MV-4-11 (cell line): ENCODE measurements around the gene KCTD19.
"Not testable (repeated sequence)": the region's sequence is repeated elsewhere in the genome, so short reads cannot be mapped to it uniquely, and the experiment has no call there.

Source experiments
- DNase-seq: peaks from one replicate; lab custom pipeline; 2025; lab: John Stamatoyannopoulos, UW

KCTD19 gene

GRCh38 chr16:67326472-67327309 is at the start of gene KCTD19, which contains the start of gene LRRC36:
Gene KCTD19 (minus strand): TSS chr16:67326741. CDS start chr16:67326707, 34 bp downstream.
Gene LRRC36 (plus strand): TSS chr16:67326815. CDS start chr16:67326863, 48 bp downstream.
- DNase-seq: no peak

DNA sequence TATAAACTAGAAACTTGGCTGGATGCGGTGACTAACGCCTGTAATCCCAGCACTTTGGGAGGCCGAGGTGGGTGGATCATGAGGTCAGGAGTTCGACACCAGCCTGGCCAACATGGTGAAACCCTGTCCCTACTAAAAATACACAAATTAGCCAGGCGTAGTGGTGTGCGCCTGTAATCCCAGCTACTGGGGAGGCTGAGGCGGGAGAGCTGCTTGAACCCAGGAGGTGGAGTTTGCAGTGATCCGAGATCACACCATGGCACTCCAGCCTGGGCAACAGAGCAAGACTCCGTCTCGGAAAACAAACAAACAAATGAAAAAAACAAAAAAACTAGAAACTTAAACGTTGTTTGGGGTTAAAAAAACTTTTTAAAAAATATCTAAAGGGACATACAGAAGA is 49.5 kb upstream of the KCTD19 start:
- not testable (repeated sequence) for DNase-seq

DNA sequence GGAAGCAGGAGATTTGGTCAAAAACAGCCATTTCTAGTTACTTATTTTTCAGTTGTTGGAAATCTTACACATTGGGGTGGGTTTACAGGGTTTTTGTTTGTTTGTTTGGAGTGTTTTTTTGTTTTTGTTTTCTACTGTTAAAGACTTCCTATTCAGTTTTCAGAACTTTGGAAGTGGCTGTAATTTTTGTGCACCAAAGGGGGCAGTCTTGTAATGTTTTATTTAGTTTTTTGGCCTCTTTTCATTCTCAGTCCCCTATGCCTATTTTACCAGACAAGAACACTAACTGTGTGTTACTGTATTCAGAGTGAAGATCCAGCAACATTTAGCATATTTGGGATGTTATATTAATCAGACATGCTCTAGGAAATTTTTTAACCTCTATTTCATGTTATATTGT is 46.1 kb upstream of the KCTD19 start:
- peak; percentile 50 for DNase-seq

DNA sequence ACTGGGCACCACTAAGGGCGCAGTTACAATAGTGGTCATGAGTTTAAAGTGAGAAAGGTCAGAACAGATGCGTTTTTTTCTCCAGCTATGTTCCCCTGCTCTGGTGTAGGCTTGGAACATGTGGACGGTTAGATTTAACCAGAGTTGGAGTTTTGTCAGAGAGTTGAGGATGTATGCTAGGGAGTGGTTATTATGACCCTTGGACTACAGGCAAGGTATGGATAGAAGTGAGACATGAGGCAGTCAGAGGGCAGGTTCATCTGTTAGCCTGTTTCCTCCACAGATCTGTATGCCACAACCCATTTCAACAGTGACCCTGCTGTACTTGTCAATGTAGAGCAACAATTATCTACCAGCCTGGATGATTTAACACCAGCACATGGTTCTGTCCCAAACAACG is 44.1 kb upstream of the KCTD19 start:
- no peak for DNase-seq

GRCh38 chr16:67364600-67365235 is 38.2 kb upstream of the KCTD19 start:
- peak; percentile 73 for DNase-seq

DNA sequence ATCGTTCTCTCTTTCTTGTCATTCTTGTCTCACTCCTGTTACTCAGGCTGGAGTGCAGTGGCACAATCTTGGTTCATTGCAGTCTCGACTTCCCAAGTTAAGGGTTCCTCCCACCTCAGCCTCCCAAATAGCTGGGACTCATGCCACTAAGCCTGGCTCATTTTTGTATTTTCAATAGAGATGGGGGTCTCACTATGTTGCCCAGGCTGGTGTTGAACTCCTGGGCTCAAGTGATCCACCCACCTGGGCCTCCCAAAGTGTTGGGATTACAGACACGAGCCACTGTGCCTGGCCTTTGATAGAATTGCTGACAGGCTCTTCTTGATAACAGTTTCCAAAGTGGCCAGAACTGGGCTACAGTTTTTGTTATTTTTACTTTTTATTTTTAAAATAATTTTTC is 34.5 kb upstream of the KCTD19 start:
- no peak for DNase-seq

- DNase-seq: not testable (repeated sequence)
Measured at GRCh38 chr16:67359540-67360269, 33.2 kb upstream of the KCTD19 start.

GRCh38 chr16:67357561-67357960 is 31.0 kb upstream of the KCTD19 start:
- no peak for DNase-seq

- DNase-seq: no peak
Measured at GRCh38 chr16:67356396-67356795, 29.9 kb upstream of the KCTD19 start.

DNA sequence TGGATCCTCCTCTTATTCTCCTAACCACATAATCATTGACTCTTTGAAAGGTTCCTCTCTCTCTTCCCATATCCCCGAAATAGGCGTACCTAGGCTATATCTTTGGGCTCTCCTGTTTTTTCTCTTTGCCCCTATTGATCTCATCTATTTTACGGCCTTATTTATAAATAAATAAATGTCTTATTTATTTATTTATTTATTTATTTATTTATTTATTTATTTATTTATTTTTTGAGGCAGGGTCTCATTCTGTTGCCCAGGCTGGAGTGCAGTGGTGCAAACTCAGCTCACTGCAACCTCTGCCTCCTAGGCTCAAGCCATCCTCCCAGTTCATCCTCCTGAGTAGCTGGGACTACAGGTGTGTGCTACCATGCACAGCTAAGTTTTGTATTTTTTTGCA is 25.9 kb upstream of the KCTD19 start:
- not testable (repeated sequence) for DNase-seq

GRCh38 chr16:67350324-67350723 is 23.8 kb upstream of the KCTD19 start:
- DNase-seq: no peak

GRCh38 chr16:67349172-67349571 is 22.6 kb upstream of the KCTD19 start:
- DNase-seq: peak; percentile 16

GRCh38 chr16:67346341-67346740 is 19.8 kb upstream of the KCTD19 start:
- DNase-seq: no peak

GRCh38 chr16:67345401-67345800 is 18.9 kb upstream of the KCTD19 start:
- no peak for DNase-seq

DNA sequence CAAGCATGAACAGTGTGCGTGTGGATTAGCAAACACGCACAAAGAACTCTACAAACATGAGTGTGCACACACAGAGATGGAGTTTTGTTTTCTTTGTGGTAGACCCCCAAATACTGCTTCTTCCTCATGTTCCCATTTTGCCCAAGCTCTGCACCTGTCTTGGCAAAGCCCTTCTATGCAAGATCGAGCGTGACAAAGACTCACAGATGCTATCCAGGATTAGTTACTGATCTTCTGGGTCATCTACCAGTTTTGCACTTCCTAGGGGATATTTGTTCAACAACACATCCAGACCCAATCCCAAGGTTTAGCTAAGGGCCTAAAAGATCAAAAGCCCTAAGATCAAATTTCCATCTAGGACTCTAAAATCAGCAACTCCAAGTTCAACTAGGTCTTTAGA is 16.1 kb upstream of the KCTD19 start:
- no peak for DNase-seq

- no peak for DNase-seq
Measured at GRCh38 chr16:67341250-67341649, 14.7 kb upstream of the KCTD19 start.

DNA sequence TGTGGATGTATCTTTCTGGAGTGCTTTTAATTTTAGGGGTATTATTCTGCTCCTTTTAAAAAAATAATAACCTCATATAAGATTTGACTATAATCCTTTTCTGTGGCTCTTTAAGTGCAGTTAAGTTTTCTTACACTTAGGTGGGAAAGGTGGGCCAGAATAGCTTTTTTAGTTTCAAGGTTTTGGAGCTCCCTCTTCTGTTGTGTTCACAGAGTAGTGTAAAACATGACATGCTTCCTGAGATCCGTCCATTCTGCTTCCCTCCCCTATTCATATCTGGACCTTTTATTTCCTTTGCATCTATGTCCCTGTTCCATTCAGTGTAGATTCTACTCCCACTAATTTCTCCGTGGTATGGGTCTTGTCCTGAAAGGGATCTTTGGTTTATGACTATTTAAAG is 12.9 kb upstream of the KCTD19 start:
- DNase-seq: peak; percentile 27

GRCh38 chr16:67336648-67337047 is 10.1 kb upstream of the KCTD19 start:
- DNase-seq: no peak

- no peak for DNase-seq
Measured at GRCh38 chr16:67336116-67336515, 9.6 kb upstream of the KCTD19 start.

GRCh38 chr16:67333315-67333714 is 6.8 kb upstream of the KCTD19 start:
- no peak for DNase-seq

GRCh38 chr16:67329901-67330300 is 3.4 kb upstream of the KCTD19 start:
- no peak for DNase-seq

DNA sequence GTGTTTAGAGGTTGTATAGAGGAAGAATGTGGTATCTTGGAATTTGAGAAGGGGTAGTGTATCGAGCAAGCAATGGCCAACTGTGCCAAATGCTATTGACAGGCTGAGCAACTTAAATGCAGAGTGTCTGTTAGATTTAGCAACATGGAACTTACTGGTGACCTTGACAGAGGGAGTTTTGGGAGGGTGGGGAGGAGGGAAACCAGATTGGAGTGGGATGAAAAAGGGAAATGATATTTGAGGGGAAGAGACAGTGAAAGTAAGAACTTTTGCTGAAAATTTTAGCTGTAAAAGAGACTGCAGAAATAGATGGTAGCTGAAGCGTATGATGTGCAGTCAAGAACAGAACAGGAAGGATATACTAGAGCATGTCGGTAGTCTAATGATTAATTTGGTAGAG is 1.2 kb upstream of the KCTD19 start:
- DNase-seq: peak; percentile 91

DNA sequence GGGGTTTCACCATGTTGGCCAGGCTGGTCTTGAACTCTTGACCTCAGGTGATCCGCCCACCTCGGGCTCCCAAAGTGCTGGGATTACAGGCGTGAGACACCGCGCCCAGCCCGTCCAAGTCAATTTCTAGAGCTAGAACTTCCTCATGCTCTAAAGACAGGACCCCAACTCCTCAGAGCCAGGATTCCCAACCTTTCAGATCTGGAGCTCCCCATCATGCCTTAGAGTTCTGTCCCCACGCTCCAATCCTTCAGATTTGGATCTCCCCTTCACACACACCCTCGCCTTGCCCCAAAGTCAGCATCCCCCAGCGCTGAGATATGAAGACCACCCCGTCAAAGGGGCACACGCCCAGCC is 448 bp downstream of the KCTD19 start:
- DNase-seq: no peak
